ENCODE results near the gene TRMT1.
A peak's percentile ranks its signal among the peaks of the same experiment; 100 is the strongest.
"Not testable (repeated sequence)": the region's sequence is repeated elsewhere in the genome, so short reads cannot be mapped to it uniquely, and the experiment has no call there.

TRMT1 gene

DNA sequence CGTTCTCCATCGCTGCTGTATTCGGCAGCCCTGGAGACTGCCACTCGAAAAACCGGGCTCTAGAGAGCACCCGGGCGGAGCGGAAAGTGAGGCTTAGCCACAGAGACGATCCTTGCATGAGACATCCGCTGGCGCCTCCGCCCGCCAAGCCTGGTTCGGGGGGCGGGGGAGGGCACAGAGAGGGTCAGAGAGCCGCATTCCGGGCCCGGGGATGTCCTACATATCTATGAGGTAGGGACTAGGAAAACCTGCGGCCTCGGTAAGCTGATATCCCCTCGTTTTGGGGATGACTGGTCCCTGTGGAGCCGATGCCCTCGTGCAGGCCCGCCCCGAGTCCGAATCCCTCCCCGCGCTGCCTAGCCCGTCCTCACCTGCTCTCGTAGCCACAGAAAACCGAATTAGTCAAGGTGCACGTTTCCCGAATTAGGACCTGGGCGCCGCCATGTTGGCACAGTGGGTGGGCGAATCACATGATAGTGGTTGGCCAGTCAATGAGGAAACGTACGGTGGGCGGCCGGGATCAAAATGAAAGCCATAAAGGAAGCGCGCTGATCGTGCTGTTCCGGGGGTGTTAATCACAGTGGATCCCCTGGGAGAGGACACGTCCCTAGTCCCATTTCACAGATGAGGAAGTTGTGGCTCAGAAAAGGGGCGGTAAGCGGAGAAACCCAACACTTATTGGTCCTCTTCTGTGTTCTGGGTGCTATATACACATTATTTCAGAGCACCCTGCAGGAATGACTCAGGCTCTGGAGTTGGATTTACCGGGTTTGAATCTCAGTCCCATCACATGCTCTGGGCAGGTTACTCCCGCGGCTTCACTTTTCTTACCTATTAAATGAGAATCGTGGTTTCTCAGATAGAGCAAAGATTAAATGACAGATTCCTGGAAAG lies at the start of gene TRMT1:
Gene TRMT1, minus strand, starts transcription at position 459 of the 894 bp plus-strand sequence. Its CDS starts 341 bp downstream, at position 118.
- DNase-seq, result peak; percentile 87

DNA sequence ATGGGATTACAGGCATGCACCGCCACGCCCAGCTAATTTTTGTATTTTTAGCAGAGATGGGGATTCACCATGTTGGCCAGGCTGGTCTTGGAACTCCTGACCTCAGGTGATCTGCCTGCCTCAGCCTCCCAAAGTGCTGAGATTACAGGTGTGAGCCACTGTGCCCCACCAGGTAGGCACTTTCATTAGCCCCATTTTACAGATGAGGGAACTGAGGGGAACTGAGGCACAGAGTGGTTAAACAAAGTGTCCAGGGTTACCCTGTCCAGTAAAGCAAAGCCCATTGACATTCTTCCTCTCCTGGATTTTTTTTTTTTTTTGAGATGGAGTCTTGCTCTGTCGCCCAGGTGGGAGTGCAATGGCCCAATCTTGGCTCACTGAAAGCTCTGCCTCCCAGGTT lies 49.6 kb upstream of the TRMT1 start:
- DNase-seq, result not testable (repeated sequence)

DNA sequence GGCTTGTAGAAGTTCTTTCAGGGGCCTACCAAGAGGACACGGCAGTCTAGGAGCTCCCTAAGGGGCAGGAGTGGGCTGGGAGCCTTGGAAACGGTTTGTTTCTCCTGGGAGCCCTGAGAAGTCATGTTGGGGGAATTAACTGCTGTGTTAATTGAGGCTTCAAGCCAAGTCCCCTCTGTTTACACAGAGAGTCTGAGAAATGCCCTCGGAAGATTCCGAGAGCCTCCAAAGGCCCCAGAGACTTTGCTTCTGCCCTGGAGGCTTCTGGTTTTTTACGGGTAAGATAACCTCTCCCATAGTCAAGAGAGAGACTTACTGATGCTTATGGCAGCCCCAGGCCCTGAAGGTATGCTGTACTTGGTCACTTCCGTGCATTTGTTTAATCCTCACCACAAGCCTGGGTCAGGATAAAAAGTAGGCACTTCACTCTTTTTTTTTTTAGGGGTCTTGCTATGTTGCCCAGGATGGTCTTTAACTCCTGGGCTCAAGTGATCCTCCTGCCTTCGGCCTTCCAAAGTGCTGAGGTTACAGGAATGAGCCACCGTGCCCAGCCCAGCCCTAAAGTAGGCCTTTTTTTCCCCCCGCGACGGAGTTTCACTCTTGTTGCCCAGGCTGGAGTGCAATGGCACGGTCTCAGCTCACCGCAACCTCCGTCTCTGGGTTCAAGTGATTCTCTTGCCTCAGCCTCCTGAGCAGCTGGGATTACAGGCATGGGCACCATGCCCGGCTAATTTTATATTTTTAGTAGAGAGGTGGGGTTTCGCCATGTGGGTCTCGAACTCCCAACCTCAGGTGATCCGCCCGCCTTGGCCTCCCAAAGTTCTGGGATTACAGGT lies 48.8 kb upstream of the TRMT1 start:
- DNase-seq, result no peak

GRCh38 chr19:13164343-13165161 lies 48.0 kb upstream of the TRMT1 start:
- peak; percentile 5 for DNase-seq

DNA sequence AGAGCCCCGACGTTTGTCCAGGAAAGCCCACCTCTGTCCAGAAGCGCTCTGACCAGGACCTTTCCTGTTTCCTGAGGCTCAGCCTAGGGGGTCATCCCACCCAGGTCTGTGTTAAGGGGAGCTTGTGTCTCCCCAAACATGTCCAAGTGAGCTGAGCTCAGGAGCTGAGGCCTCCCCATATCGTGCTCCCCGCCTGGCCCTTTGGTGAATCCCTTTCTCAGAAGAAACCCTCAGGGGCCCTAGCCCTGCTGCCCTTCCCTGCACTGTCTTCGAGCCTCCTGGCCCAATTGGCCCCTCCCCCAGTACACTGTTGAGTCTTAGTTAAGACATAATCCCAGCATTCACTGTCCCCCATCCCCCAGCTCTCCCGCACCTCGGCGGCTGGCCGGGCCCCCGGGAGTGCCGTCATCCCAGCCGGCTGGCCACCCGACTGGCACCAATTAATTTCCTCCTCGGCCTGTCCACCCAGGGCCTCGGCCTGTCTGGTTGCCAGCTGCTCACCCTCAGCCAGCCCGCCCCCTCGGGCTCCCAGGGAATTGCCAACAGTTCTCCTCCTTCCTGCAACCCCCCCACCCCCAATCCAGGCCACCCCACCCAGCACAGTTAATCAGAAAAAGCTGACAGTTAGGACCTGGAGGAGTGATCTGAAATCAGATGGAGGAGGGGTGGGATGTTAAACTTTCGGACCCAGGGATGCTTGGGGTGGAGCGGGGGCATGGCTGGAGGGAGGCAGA lies 47.2 kb upstream of the TRMT1 start:
- DNase-seq, result no peak

DNA sequence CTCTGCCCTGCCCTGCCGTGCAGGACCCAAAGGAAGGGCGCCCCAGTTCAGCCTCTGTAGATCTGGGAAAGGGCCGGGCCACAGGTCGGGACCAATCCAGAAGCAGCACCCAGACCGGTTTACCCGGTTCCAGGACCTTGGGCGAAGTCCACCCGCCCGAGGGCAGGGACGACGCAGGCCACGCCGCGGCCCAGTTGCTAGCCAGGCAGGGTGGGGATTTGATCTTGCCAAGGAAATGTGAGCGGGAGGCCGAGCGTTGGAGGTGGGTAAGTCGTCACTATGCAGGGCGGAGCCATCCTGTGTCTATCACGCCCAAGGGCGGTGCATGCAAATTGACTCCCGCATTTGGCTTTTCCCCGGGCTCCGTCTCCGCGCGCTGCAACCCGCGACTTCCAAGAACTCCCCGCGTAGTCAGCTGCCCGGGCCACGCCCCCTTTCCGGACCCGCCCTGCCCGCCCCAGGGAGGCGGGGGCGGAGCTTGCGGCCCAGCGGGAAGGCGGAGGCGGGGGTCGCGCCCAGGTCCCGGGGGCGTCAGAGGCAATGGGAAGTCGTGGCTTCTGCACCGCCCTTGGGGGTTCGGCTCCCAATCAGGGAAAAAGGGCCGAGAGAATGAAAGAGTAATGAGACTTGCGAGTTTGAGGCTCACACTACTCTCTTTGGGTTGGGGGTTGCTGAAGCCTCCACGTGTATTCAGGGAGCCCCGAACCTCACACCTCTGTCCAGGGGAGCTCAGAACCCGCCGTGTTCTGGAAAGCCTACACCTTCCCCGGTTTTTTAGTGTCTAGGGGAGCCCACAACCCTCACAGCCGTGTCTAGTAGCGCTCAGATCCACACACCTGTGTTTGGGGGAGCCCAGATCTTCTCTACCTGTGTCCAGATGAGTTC lies 46.4 kb upstream of the TRMT1 start:
- DNase-seq, result peak; percentile 86

- no peak for DNase-seq
Measured at GRCh38 chr19:13160557-13160956, 44.0 kb upstream of the TRMT1 start.

GRCh38 chr19:13159713-13160112 lies 43.2 kb upstream of the TRMT1 start:
- no peak for DNase-seq

GRCh38 chr19:13155472-13156359 lies 39.2 kb upstream of the TRMT1 start:
- no peak for DNase-seq

DNA sequence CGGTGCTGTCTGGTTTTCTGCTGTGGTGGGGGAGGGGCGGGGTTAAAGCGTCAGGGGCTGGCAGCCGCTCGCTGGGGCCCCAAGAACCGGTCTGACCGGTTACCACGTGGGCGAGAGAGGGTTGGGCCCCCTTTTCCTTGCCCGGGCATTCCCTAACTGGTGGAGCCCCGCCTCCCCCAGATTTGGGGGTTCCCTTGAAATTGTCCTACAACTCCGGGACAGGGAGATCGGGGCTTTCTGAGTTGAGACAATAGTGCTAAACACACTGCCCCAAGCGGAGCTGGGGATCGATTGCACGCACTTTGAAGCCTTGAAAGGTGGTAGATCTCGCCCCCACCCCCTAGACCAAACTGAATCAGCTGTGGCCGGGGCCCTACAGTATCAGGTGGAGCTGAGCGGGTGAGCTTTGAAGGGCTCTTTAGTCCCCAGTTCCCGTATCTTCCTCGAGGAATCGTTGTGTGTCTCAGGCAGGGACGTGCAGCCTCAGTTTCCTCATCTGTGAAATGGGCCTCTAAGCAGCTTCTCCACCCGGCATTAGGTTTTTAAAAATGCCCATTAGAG lies 38.5 kb upstream of the TRMT1 start:
- DNase-seq, result peak; percentile 58

- DNase-seq, result peak; percentile 27
Measured at GRCh38 chr19:13154241-13154778, 37.8 kb upstream of the TRMT1 start.

DNA sequence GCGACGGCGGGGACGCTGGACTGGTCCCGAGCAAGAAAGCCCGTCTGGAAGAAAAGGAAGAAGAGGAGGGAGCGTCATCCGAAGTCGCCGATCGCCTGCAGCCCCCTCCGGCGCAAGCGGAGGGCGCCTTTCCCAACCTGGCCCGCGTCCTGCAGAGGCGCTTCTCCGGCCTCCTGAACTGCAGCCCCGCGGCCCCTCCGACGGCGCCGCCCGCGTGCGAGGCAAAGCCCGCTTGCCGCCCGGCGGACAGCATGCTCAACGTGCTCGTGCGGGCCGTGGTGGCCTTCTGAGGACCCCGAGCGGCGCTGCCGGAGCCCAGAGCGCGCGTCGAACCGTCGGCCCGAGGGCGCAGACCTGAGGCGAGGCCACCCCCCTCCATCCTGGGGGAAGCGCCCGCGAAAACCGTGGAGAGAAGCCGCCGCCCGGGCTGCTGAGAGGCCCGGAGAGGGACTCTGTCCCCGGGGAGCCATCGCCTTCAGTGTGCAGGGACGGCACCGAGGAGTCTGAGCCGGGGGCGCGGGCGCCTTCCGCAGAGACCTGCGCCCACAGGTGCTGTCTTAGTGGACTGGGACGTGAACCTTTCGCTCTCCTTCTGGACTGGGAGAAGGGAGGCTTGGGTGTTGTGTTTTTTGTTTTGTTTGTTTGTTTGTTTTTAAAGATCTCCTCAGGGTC lies 37.2 kb upstream of the TRMT1 start:
- peak; percentile 32 for DNase-seq

GRCh38 chr19:13152974-13153568 lies 36.5 kb upstream of the TRMT1 start:
- peak; percentile 92 for DNase-seq

DNA sequence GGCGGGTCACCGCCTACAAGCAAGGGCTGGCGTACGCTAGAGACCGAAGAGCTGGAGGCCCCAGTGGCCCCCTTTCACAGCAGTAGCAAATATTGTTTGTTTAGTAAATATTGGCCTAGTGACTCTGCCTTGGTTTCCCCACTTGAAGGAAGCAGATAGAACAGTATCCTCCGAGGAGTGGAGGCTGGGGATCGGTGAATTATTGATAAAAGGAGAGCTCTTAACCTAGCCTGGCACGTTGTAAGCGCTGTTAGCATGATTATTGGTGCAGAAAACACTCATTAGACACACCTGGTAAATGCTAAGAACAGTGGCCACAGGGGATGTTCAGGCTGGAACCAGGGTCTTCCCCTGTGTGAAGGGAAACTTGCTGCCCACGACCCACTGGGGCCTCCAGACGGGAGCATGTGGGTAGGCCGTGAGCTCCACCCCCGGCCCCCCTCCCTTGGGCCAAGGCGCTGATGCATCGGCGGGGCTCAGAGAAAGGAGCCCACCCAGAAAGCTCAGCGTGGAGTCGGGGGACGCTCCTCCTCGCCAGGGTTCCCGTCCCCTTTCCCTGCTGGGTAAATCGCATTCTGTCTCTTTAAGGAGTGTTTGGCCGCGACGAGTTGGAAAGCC lies 35.9 kb upstream of the TRMT1 start:
- peak; percentile 52 for DNase-seq

DNA sequence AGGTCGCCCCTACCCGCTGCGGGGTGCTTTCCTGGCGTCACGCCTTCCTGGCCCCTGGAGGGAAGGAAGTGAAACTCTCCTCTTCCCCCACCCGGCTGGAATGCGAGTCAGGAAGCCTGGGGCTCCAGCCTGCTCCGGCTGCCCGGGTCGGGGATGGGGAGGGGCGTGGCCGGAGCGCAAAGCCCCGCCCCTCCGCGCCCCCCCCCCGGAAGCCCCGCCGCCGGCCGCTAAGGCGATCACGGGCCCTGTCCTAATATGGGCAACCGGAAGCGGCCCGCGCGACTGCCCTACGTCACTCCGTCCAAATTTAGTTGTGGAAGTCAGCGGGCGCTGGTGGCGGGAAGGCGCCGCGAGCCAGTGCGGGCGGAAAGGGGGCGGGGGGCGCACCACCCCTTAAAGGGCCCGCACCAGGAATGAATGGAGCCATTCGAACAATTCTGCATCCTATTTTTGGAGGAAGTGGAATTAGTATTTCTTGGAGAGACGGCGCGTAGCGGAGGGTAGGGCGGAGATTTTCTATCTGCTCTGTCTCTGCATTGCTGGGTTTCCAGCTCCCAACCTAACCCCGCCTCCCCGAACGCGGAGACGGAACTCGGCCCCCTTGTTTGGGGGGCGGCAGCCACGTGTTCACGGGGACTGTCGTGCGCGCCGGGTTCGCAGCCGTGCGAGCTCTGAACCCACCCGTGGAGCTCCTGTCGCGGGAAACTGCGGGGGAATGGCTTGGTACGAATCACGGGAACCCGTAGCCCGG lies 35.2 kb upstream of the TRMT1 start:
- peak; percentile 96 for DNase-seq

DNA sequence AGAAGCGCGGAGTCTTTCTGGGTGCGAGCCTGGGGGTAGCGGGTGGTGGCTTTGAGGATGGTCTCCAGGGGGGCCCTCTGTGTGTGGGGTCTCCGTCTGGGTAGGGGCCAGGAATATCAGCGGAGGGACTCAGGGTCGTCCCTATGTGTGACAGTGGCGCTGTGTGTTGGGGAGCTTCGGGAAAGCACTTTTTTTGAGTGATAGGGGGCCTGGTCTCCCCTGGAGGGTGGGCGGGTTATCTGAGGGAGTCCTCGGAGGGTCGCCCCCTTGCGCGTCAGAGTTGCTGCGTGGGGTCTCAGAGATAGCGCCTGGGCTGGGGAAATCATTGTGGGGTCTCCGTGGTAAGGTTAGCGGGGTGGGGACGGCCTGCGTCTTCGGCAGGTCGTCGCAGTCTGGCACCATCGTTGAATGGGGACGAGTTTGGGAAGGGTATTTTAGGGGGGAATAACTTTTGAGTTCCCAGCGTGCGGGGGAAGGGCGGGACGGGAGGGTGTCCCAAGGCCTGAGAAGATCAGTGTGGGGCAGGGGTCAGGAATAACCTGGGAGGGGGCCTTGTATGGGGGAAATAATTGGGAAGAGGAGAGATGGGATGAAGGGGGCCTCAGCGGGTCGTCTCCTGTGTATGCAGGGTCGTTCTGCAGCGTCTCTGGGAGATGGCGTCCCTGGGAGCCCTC lies 34.5 kb upstream of the TRMT1 start:
- DNase-seq, result no peak
